NCI-H2081 (cell line): ENCODE measurements around the gene GDPD5.

Experiments
- DNase-seq, 2 experiments: peaks; one replicate each; lab custom pipeline; 2025; lab: John Stamatoyannopoulos, UW

GDPD5 gene

DNA sequence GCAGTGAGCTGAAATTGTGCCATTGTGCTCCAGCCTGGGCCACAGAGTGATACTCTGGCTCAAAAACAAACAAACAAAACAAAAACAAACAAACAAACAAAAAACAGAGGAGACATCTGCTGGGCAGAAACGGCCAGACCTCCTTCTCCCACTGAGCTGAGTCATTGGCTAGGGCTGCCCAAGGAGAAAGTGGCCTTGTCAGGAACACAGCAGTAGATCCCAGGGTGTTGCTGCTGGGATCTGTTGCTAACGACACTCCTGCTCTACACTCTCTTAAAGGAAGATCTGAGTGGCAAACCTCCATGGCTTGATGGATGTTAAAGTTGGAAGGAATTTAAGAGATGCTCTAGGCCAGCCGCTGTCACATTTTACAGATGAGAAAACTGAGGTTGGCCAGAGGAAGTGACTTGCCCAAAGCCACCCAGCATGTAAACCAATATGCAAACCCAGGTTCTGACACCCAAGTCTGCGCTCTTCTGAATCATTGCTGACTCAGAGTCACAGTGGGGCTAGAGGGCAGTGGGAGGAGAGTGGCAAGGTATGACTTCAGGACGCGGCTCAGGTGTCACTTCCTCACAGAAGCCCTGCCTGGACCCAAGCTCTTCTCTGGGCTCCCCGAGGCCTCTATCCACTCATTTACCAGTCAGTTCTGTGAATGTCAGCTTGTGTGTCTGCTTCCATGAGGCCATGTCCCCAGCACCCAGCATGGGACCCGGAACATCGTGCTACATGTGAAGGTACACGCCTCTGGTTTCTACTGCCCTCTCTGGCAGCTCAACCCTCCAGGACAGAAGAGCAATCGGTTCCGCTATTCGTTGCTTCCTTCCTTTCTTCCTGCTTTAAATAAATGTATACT is 11.3 kb upstream of the GDPD5 start:
- no peak for DNase-seq

DNA sequence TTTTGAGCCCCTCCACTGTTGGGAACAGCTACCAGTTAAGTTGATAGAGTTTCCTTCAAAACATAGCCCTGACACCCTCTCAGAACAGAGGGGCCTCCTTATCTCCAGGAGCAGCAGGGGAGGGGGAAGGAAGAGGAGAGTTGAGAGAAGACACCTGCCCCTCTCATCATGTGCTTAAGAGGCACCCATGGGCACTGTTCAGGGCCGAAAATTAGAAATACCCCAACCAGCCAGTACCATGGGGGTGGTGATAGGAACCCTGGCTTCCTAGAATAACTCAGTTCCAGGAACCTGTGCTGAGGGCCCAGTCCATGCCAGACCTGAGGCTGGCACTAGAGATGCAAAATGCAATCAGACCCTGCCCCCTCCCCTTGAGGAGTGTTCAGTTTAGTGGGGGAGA is 9.3 kb upstream of the GDPD5 start:
- DNase-seq = no peak

DNA sequence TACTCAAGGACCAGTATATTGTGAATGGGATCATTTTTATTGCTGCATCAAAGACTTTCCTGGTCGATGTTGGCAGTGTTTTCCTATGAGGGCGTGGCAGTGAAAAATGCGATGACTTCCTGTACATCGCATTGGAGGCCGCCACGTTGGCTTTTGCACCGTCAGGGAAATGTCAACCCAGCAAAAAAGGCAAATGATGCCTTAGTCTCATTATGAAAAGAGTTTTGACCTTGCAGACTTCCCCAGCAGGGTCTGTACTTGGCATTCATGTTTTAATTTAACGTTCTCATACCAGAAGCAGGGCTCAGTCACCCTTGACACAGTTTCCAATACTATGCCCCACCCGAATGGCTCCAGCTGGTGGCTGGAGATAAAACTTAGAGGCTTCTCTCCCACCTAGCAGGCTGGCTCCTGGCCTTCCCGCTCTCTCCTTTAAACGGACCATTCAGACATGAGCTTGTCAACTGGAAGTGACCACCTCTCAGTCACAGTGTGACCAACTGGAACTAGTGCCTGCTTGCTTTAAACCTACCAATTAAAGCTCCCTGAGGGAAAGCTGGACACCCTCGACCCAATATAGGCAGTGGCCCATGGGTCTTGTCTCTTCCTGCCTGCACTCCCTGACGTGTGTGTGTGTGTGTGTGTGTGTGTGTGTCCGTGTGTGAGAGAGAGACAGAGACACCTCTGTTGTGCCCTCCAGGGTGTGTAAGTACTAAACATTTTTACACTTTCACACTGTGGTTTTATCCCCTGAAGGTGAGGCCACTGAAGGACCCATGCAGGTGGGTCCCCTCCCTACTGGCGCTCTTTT is 8.7 kb upstream of the GDPD5 start:
- no peak for DNase-seq

DNA sequence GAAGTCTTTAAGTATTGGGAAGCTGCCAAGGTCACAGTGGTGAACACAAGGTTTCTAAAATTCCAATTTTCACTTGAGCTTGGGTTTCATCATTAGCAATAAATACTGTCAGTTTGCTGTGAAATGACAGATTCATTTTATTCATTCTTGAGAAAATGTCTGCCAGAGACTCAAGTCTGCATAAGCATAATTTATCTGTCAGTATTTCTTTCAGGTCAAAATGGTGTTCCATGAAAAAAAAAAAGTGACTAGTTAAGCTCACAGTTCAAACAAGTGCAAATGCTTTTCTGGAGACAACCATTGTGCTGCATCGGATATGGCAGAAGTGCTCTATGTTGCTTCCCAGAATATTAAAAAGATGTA is 8.1 kb upstream of the GDPD5 start:
- DNase-seq = no peak

DNA sequence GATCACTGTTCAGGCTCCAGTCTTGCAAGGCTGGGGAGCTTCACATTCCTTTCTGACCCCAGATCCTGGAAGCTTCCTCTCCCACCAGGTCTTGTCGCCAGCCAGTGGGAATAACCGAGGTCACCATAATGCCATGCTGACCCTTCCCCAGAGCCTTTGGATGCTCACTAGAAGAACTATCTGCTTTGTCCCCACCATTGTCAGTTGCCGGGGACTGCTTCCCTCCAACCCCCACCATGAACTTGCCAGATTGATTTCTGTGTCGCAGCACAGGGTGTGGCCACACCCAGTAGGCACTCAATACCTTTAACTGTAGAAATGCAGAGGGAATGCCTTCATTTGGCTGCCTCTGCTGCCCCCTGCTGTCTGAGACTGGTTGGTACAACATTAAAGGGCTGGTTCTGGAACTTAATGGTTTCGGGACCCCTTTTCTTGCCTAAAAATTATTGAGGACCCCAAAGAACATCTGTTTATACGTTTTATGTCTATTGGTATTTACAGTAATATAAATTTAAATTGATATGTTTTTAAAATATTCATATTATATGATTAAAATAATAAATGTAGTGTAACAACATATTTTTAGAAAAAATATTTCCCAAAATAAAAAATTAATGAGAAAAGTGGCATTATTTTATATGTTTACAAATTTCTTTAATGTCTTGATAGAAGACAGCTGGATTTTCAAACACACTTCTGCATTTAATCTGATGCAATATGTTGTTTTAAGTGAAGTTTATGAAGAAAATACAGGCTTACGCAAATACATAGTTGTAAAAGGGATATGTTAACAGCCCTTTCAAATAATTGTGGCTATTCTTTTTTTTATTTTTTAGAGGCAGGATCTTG is 6.7 kb upstream of the GDPD5 start:
- peak; percentile 60 to 66 for DNase-seq

DNA sequence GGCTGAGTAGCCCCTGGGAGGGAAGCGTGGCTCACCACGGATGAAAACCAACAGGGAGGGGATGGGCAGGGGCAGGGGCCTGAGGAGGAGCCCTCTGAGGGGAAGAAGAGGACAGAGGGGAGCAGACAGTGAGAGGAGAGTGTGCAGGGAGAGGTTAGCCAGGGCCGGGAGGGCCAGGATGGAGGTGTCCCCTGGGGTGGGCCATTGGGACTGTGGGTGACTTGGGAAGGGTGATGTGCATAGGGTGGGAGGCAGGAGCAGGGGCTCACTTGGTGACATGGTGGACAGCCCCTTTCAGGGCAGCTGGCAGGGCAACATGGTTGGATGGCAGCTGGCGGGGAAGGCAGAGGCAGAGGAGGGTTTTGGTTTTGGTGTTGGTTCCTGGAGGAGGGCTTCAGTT is 5.6 kb upstream of the GDPD5 start:
- no peak for DNase-seq

DNA sequence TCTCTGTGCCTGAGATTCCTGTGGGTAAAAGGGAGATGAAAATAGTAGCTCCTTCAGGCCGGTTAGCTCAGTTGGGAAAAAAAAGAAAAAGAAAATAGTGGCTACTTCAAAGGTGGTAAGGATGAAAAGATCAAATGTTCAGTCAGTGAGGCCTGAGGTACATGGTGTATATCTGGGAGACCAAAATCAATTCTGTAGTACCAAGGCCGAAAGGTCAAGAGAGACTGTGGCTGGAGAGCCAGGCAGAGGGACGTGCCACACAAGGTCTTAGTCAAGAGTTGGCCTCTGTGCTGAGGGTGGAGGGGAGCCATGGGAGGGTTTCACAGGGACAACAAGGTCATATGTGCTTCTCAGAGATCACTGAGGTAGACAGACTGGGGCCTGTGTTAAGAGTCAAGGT is 4.8 kb upstream of the GDPD5 start:
- no peak for DNase-seq

DNA sequence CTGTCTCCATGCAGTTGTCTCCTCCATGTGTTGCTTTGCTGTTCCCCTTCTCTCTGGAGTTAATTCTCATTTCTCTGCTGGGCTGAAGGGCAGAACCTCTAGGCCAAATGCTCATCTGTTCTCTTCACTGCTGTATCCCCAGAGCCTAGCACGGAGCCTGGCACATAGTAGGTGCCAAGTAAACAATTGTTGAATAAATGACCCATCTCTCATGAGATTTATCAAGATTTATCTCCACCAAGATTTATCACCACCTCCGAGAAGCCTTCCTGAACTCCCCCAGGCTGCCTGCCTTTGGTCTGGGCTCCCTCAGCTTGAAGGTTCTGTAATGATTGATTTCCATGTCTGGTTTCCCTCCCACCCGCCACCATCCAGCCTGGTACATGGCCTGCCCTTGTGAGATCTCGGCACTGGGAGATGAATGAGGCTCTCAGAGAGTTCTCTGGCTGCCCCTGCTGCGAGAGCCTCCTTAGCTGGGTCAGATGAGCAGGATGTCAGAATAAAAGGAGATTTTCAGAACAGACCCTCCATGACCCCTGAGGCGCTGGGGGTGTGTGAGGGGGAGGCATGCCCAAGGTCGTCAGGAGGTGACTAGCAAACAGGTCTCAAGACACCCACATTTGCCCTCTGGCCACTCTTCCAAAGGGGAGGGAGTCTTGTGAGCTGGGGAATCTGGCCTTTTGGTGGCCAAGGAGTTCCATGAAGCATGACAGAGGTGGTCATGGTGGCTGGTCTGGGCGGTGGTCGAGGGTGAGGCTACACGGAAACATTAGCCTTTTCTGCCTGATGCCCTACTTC is 2.4 kb upstream of the GDPD5 start:
- DNase-seq = no peak

DNA sequence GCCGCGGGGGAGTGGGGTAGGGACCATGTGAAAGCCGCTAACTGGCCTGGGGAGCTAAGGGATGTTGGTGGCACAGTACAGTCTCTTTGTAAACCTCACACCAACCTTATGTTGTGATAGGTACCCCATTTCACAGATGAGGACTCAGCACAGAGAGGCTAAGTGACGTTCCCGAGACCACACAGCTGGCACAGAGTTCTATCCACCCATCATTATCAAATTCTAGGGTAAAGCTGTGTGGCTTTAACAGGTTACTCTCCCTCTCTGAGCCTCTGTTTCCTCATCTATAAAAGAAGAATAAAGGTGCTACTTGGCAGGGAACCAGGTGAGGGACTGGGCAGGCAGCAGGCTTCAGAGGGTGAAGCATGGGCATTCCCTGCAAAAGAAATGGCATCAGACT is 1.4 kb upstream of the GDPD5 start:
- DNase-seq = no peak

DNA sequence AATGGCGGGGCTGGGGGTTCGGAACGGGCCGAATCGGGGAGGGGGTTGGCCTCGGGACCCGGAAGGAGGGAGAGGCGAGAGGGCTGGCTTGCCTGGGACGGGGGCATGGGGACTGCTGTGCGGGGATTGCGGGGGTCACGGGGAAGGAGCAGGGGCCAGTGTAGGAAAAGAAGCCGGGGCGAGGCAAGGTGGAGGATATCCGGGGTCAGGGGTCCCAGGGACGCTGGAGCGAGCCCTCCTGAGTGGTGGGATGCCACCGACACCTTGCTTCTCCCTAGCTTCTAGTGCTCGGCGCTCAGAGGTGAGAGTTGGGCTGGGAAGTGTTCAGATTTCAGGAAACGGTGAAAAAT is 426 bp upstream of the GDPD5 start:
- no peak for DNase-seq

DNA sequence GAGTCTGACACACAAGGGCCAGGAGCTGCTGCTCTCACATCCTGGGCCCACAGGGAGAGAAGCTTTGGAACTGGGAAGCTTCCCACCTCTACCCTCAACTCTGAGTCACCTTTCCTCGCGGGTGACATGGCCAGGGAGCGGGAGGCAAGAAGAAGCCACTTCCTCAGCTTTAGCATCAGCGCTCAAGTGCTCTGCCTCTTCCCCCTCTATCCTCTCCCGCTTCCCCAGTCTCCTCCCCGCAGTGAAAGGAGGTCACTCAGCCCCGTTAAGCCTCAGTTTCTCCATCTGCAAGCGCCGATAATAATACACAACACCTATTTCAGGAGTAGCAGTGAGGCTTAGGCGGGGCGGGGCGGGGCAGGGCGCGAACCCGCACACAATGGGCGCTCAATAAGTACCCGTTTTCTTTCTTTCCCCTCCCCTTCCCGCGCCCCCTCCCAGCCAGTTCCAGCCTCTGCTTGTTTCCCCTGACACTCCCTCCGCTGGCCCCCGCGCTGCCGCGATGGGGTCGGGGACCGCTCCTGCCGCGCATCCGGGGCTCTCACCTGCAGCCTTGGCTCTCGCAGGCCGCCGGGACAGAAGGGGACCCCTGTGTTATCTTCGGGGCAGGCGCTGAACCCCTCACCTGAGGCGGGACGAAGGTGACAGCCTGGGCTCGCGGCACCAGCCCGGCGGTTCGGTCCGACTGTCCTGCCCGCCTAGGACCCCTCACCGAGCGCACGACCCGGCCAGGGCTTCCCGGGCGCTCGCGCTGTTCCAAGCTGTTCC is 892 bp downstream of the GDPD5 start:
- no peak for DNase-seq

DNA sequence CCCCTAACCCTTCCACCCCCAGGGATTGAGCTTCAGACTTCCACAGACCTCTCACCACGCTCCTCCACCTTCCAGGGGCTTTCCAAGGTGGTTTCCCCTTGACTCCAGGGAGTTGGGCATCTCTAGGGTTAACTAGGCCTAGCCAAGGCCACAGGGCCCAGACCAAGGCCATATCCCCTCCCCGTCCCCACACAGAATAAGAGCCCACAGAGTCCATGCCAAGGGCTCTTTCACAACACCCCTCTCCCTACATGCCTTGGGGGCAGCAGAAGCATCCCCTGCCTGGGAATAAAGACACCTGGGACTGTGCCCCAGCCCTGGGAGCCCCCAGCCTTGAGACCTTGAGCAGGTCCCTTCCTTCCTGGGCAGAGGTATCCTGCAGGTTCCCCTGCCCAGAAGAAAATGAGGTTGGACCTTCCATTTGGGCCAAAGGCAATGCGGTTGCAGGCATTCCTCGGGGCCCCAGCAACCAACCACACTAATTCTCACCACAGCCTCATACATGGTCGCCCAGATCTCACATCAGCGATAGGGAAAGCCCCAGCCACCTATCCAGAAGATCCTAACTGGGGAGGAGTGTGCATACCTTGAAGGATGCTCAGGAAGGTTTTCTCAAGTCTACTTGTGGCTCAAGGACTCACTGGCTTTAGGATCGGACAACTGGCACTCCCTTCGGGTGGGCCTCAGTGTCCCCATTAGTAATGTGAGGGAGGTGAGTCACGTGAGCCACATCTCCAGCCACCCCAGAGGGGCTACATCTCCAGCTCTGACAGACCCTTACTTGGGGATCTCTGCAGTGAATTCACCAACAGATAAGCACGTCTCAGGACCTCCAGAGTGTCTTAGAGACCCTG is 1.7 kb downstream of the GDPD5 start:
- DNase-seq = no peak

DNA sequence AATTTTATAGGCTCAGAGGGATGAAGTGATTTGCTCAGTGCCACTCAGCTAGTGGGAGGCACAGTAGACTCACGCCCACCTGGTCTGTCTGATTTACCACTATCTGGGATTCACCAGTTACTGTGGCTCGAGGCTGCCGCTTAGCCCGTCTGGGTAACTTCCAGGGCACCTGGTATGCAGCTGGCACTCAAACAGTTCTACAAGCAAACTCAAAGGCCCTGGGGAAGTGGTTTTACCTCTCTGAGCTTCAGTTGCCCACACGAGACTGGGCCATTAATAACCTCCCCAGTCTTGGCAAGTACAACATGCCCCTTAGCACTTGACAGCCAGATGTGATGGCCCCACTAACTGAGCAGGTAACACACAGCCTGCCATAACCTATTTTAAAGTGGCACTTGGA is 2.6 kb downstream of the GDPD5 start:
- DNase-seq = no peak

DNA sequence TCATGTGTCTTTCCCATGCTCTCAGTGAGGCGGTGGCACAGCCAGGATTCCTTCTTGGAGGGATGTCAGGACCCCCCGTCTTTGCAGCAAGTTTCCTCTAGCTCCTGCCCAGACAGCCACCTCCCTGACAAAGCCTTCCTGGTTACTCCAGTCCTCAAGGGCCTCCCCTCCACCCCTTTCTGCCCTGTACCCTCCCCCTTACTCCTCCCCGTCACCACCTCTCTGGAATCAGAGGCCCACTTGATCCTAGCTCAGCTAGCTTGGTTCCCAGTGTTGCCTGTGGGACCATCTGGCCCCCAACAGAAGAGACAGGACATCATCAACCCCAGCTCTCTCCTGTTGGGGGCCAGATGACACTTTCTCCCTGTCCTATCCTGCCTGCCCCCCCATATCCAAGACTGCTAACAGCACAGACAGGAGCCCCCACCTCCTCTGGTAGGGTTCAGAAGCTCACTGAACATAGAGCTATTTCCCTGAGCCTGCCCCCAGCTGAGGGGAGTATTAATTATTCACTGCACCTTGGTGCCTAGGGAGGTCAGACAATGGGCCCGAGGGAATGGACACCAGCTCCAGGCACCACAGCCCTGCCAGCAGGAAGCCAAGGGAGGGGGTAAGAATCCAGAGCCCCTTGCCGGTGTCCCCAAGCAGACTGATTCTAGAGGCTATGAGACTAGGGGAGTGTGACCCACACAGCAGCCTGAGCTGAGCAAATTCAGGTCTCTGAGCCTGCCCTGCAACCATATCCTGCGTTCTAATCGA is 3.3 kb downstream of the GDPD5 start:
- DNase-seq = no peak

DNA sequence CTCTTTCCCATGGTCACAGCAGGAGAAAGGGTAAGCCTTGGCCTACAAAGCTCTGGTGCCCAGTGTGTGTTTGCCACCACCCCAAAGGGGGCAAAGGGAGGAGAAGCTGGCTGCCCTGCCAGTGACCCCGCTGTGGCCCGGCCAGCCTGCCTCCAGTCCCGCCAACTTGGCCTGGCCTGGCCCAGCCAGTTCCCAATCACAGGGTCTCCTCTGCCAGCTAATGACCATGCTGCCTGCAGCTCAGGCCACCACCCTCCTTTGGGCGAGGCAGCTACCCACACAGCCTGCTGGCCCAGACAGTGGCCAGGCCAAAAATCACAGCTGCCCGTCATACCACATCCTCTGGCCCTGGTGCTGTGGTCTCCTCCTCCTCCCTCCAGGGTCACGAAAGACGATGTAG is 5.1 kb downstream of the GDPD5 start:
- DNase-seq = no peak

DNA sequence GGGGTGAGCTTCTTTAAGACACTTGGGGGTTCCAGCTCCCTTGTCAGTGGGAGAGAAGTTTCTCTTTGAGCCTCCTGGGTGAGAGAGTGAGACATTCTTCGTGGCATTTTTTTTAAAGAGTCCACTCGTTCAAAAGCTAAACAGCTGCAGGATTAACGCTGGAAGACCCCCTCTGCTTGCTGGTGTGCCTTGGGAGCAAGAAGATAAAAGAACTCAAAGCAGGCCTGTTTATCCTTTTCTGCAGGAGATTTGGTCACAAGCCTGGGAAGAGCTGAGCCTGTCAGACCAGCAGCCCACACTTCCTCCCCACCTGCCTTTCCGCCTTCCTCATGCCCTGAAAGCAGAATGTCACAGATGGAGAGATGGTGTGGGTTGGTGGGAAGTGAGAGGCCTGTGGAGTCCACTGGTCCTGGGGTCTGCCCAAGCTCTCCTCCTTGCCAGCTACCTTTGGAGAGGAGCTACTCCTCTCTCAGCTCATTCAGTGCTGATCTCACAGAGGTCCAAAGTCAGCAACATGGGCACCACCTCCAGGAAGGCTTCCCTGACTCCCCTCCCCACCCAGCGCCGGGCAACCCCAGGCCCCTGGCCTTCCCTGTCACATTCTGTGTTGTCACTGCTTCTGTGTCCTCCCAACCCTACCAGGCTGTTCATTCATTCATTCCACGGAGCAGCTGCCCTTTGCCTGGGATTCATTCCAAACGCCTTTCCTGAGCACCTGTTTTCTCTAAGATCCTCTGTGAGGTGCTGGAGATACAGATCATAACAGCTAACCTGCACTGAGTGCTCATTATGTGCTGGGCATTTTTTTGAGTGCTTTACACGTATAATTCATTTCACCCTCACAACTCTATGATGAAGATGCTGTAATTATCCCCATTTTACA is 6.7 kb downstream of the GDPD5 start:
- DNase-seq = no peak

DNA sequence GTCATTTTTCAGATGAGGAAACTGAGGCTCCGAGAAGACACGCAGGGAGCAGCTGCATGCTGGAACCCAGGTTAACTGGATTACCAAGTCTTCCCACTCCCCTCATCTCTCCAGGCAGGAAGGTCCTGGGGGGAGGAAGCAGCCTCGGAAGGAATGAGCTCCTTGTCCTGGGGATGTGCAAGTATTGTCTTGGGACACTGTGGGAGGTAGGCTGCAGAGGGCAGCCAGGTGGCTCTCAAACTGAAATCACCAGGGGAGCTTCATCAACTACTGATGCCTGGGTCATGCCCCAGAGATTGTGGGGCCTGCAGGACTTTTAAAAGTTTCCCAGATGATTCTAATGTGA is 7.6 kb downstream of the GDPD5 start:
- no peak for DNase-seq

DNA sequence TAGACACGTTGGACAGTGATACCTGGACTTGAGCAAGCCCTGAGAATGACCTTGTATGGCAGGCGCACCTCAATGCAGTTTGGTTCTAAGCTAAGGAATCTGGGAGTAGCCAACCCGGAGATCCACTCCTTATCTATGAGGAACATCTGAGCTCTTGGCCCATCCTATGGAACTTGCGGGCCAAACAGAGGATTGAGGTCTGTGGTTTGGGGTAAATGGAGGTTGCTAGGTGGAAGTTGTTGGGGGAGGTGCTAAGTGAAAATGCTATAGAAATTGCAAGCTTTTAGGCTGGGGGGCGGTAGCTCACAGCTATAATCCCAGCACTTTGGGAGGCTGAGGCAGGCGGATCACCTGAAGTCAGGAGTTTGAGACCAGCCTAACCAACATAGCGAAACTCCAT is 8.9 kb downstream of the GDPD5 start:
- DNase-seq = no peak
